Liver (tissue), 9 donors: ENCODE data around the gene TPRX1. TPM values are rescaled to one million over a fixed set of nuclear protein-coding genes. Genes with fewer than 3 reads are reported as not detected.

ENCODE experiments used
- DNase-seq: peaks from one replicate; pipeline ENCODE4 v3.0.0-alpha.2; 2017; ENCODE audit warnings: low spot score
- H3K27ac ChIP-seq, 2 donors: one replicate each; pipeline ENCODE4 v1.7.0; 2013; ENCODE audit warnings: inconsistent platforms in 2 of 2, low read length in 2 of 2, control low read depth in 1 of 2, low read depth in 1 of 2, mild to moderate bottlenecking in 1 of 2
- H3K27me3 ChIP-seq, 4 donors: one replicate each; pipeline versions ENCODE4 v1.6.1 to v1.7.0; 2013; ENCODE audit warnings: low read length in 3 of 4, inconsistent platforms in 1 of 4, mild to moderate bottlenecking in 1 of 4, moderate library complexity in 1 of 4; ENCODE audit not compliant: control insufficient read depth in 4 of 4, insufficient read depth in 4 of 4
- H3K36me3 ChIP-seq, 4 donors: one replicate each; pipeline versions ENCODE4 v1.6.1 to v1.7.0; 2013; ENCODE audit warnings: low read length in 3 of 4, mild to moderate bottlenecking in 3 of 4, low read depth in 1 of 4, moderate library complexity in 1 of 4; ENCODE audit not compliant: control insufficient read depth in 4 of 4, insufficient read depth in 3 of 4
- H3K4me1 ChIP-seq, 4 donors: one replicate each; pipeline versions ENCODE4 v1.6.1 to v1.7.0; 2013; ENCODE audit warnings: low read length in 3 of 4, mild to moderate bottlenecking in 3 of 4, moderate library complexity in 1 of 4; ENCODE audit not compliant: control insufficient read depth in 4 of 4, insufficient read depth in 4 of 4
- H3K4me3 ChIP-seq, 3 donors: one replicate each; pipeline versions ENCODE4 v1.6.1 to v1.7.0; 2013; ENCODE audit warnings: low read length in 3 of 3, control low read depth in 1 of 3, low read depth in 1 of 3, mild to moderate bottlenecking in 1 of 3
- H3K9ac ChIP-seq, 2 donors: one replicate each; pipeline ENCODE4 v1.7.0; 2013; ENCODE audit warnings: low read length in 2 of 2, mild to moderate bottlenecking in 2 of 2, moderate library complexity in 2 of 2, control low read depth in 1 of 2, low read depth in 1 of 2
- H3K9me3 ChIP-seq, 4 donors: one replicate each; pipeline versions ENCODE4 v1.6.1 to v1.7.0; 2013; ENCODE audit warnings: low read length in 3 of 4; ENCODE audit not compliant: control insufficient read depth in 4 of 4
- JUND ChIP-seq, 2 donors: IDR thresholded peaks; 2 replicates each; pipeline ENCODE4 v1.6.1; 2016; ENCODE audit warnings: antibody characterized with exemption in 2 of 2
- MAX ChIP-seq: IDR thresholded peaks from 2 replicates; pipeline ENCODE4 v1.6.1; 2016; ENCODE audit warnings: antibody characterized with exemption
- NR2F2 ChIP-seq: IDR thresholded peaks from 2 replicates; pipeline ENCODE4 v1.6.1; 2016; ENCODE audit warnings: antibody characterized with exemption
- RAD21 ChIP-seq, 2 donors: IDR thresholded peaks; 2 replicates each; pipeline ENCODE4 v1.6.1; 2016; ENCODE audit warnings: antibody characterized with exemption in 2 of 2, mild to moderate bottlenecking in 2 of 2
- RXRA ChIP-seq, 2 donors: IDR thresholded peaks; 2 replicates each; pipeline ENCODE4 v1.6.1; 2017 to 2018; ENCODE audit warnings: antibody characterized with exemption in 2 of 2, mild to moderate bottlenecking in 1 of 2
- SP1 ChIP-seq: IDR thresholded peaks from 2 replicates; pipeline ENCODE4 v1.6.1; 2018; ENCODE audit warnings: antibody characterized with exemption, mild to moderate bottlenecking
- TAF1 ChIP-seq: conservative IDR thresholded peaks from 2 replicates; pipeline ENCODE4 v1.6.1; 2016; ENCODE audit warnings: antibody characterized with exemption, mild to moderate bottlenecking
- YY1 ChIP-seq: IDR thresholded peaks from 2 replicates; pipeline ENCODE4 v1.6.1; 2016; ENCODE audit warnings: antibody characterized with exemption, mild to moderate bottlenecking
- WGBS: extraction: QIAGEN DNeasy Blood & Tissue Kit; methylation state at CpG from one replicate; pipeline ENCODE4 v1.1.7; 2013; 5-methylcytosine and 5-hydroxymethylcytosine counted together
- polyA plus RNA-seq, 2 donors: library from polyadenylated mRNA; stranded (reverse) in 1 of 2; unstranded in 1 of 2; fragments of 200-250 nt in 1 of 2; fragments of >200 nt in 1 of 2; fragmentation: Nextera tagmentation in 1 of 2; extraction: Ambion mirVana in 1 of 2; gene quantifications; one replicate each; pipeline versions ENCODE4 v1.2.1 to v1.2.3, GENCODE V29; 2013 to 2015
- total RNA-seq, 2 donors: library from RNA; depleted of rRNA; stranded (reverse); fragments of >200 nt; gene quantifications; one replicate each; pipeline ENCODE4 v1.2.3, GENCODE V29; 2014
- TF ChIP-seq, protein P1 (sequence below): IDR thresholded peaks from 2 replicates; pipeline ENCODE4 v1.6.1; 2016; ENCODE audit warnings: antibody characterized with exemption
- TF ChIP-seq, protein P2 (sequence below): fragments of 150-350 bp; IDR thresholded peaks from 2 replicates; pipeline ENCODE4 v1.5.1; 2017; ENCODE audit warnings: improper control_type of control experiment, low read depth, low read length; ENCODE audit not compliant: missing input control
- TF ChIP-seq, protein P3 (sequence below): IDR thresholded peaks from 2 replicates; pipeline ENCODE4 v1.6.1; 2016; ENCODE audit warnings: antibody characterized with exemption
- donor health status: healthy.
- donor health status: healthy.
- donor health status: healthy.
- donor health status: healthy.
- donor health status: healthy.

TPRX1 gene
- total and polyA plus RNA-seq, 4 donors, result not detected

DNA sequence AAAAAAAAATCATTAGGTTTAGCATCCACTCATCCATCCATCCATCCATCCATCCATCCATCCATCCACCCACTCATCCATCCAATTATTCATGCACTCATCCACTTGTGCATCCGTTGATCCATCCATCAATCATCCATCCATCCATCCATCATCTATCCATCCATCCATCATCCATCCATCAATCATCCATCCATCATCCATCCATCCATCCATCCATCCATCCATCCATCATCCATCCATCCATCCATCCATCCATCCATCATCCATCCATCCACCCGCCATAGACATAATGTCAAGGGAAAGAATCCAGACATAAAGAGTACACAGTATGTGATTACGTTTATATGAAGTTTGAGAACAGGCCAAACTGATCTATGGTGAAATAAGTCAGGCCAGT, 34.8 kb downstream of the TPRX1 start:
- TF ChIP-seq MAX (no peak), RXRA (IDR thresholded peaks at IDR 0.05) (no peak), YY1 (no peak), TAF1 (no peak), RAD21 (IDR thresholded peaks at IDR 0.05) (no peak), JUND (IDR thresholded peaks at IDR 0.05) (no peak)
- TF ChIP-seq, protein P1, sequence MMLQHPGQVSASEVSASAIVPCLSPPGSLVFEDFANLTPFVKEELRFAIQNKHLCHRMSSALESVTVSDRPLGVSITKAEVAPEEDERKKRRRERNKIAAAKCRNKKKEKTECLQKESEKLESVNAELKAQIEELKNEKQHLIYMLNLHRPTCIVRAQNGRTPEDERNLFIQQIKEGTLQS, result no peak
- TF ChIP-seq, protein P2, sequence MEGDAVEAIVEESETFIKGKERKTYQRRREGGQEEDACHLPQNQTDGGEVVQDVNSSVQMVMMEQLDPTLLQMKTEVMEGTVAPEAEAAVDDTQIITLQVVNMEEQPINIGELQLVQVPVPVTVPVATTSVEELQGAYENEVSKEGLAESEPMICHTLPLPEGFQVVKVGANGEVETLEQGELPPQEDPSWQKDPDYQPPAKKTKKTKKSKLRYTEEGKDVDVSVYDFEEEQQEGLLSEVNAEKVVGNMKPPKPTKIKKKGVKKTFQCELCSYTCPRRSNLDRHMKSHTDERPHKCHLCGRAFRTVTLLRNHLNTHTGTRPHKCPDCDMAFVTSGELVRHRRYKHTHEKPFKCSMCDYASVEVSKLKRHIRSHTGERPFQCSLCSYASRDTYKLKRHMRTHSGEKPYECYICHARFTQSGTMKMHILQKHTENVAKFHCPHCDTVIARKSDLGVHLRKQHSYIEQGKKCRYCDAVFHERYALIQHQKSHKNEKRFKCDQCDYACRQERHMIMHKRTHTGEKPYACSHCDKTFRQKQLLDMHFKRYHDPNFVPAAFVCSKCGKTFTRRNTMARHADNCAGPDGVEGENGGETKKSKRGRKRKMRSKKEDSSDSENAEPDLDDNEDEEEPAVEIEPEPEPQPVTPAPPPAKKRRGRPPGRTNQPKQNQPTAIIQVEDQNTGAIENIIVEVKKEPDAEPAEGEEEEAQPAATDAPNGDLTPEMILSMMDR, result no peak
- Histone ChIP-seq H3K36me3 (peaks cover 0 to 1% (median 0%) of the 10 kb centered on the region in 4 donors), H3K4me1 (no peaks in the 10 kb centered on the region), H3K27ac (no peak overlapping the region), H3K4me3 (no peak overlapping the region), H3K9ac (no peak overlapping the region), H3K27me3 (no peaks in the 10 kb centered on the region), H3K9me3 (no peaks in the 10 kb centered on the region)
- DNase-seq, result no peak
- 91% methylated on average over 3 of the region's 3 CpGs for WGBS

DNA sequence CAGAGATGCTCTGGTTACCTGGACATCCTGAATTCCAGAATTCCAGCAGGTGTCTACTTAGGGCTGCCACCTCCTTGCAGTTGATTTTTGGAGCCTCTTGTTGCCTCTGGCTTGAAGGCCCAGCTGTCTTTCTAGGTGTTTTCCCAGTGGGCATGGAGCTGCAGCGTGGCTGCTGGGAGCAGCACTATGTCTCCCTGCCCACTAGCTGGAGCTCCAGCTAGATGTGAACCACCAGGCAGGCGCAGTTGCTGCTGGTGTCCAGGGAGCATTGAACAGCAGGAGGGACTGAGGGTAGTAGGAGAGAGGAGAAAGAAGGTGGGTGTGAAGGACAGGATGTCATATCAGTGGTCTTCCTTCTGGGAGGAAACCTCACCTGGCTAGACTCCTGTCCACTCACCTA, 35.7 kb downstream of the TPRX1 start:
- Histone ChIP-seq H3K27me3 (no peaks in the 10 kb centered on the region), H3K4me3 (no peak overlapping the region), H3K9me3 (no peaks in the 10 kb centered on the region), H3K9ac (no peak overlapping the region), H3K36me3 (peaks cover 0 to 1% (median 0%) of the 10 kb centered on the region in 4 donors), H3K27ac (no peak overlapping the region), H3K4me1 (peaks cover 0 to 3% (median 0%) of the 10 kb centered on the region in 4 donors)
- no peak for TF ChIP-seq JUND (IDR thresholded peaks at IDR 0.05)
- no peak for TF ChIP-seq YY1
- TF ChIP-seq, protein P3, sequence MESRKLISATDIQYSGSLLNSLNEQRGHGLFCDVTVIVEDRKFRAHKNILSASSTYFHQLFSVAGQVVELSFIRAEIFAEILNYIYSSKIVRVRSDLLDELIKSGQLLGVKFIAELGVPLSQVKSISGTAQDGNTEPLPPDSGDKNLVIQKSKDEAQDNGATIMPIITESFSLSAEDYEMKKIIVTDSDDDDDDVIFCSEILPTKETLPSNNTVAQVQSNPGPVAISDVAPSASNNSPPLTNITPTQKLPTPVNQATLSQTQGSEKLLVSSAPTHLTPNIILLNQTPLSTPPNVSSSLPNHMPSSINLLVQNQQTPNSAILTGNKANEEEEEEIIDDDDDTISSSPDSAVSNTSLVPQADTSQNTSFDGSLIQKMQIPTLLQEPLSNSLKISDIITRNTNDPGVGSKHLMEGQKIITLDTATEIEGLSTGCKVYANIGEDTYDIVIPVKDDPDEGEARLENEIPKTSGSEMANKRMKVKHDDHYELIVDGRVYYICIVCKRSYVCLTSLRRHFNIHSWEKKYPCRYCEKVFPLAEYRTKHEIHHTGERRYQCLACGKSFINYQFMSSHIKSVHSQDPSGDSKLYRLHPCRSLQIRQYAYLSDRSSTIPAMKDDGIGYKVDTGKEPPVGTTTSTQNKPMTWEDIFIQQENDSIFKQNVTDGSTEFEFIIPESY, result no peak
- TF ChIP-seq NR2F2, result no peak
- no peak for TF ChIP-seq SP1
- TF ChIP-seq, protein P1, result no peak
- TF ChIP-seq, protein P2, result no peak
- TF ChIP-seq TAF1, result no peak
- 67% methylated on average over 2 of the region's 2 CpGs for WGBS
- DNase-seq, result no peak
